ENCODE data around the gene TRPM6.

The TRPM6 gene

GRCh38 chr9:74846766-74847165 is 41.0 kb downstream of the TRPM6 start:
- H2AFZ ChIP-seq (ENCODE audit: low read length), result no peak overlapping the region
- H3K27ac ChIP-seq (ENCODE audit: low read length), result no peak overlapping the region
- no peaks in the 10 kb centered on the region for H3K4me1 ChIP-seq (ENCODE audit: low read length)

GRCh38 chr9:74838351-74838750 is 49.4 kb downstream of the TRPM6 start:
- Histone ChIP-seq H3K27ac (ENCODE audit: low read length) (no peak overlapping the region), H2AFZ (ENCODE audit: low read length) (no peak overlapping the region), H3K79me2 (ENCODE audit: low read length) (no peaks in the 10 kb centered on the region), H3K36me3 (replicated peaks; ENCODE audit: insufficient read depth, low read length) (no peaks in the 10 kb centered on the region), H3F3A (ENCODE audit: insufficient read depth, low read length) (no peaks in the 10 kb centered on the region), H3K27me3 (replicated peaks; ENCODE audit: insufficient read depth, low read length) (no peaks in the 10 kb centered on the region), H3K9me3 (replicated peaks; ENCODE audit: insufficient read depth, low read length) (no peaks in the 10 kb centered on the region), H3K4me3 (ENCODE audit: low read length) (no peak overlapping the region), H4K20me1 (ENCODE audit: insufficient read depth, low read length) (no peaks in the 10 kb centered on the region), H3K4me2 (ENCODE audit: low read depth, low read length) (no peak overlapping the region), H3K9ac (ENCODE audit: low read length) (no peak overlapping the region), H3K4me1 (ENCODE audit: low read length) (no peaks in the 10 kb centered on the region), H3K9me2 (replicated peaks; ENCODE audit: insufficient read depth, low read length) (no peaks in the 10 kb centered on the region)
- TF ChIP-seq EZH2phosphoT487 (IDR thresholded peaks at IDR 0.05; ENCODE audit: low read length), result no peak
- no peak for DNase-seq

More at GRCh38 chr9:74846766-74847165, 41.0 kb downstream of the TRPM6 start:
- Histone ChIP-seq H3K36me3 (replicated peaks; ENCODE audit: insufficient read depth, low read length) (no peaks in the 10 kb centered on the region), H3K4me3 (ENCODE audit: low read length) (no peak overlapping the region), H3K9ac (ENCODE audit: low read length) (no peak overlapping the region), H3K9me2 (replicated peaks; ENCODE audit: insufficient read depth, low read length) (no peaks in the 10 kb centered on the region), H3K79me2 (ENCODE audit: low read length) (no peaks in the 10 kb centered on the region), H3K27me3 (replicated peaks; ENCODE audit: insufficient read depth, low read length) (no peaks in the 10 kb centered on the region), H3F3A (ENCODE audit: insufficient read depth, low read length) (no peaks in the 10 kb centered on the region), H3K4me2 (ENCODE audit: low read depth, low read length) (no peak overlapping the region), H4K20me1 (ENCODE audit: insufficient read depth, low read length) (no peaks in the 10 kb centered on the region), H3K9me3 (replicated peaks; ENCODE audit: insufficient read depth, low read length) (no peaks in the 10 kb centered on the region)
- DNase-seq, result no peak
- TF ChIP-seq CTCF (IDR thresholded peaks at IDR 0.05; ENCODE audit: low read length), result no peak
- no peak for TF ChIP-seq EZH2phosphoT487 (IDR thresholded peaks at IDR 0.05; ENCODE audit: low read length)
- TF ChIP-seq EZH2 (optimal IDR thresholded peaks at IDR 0.05; ENCODE audit: low read depth, low read length), result no peak

- Histone ChIP-seq H3K36me3 (replicated peaks; ENCODE audit: insufficient read depth, low read length) (no peaks in the 10 kb centered on the region), H3K27ac (ENCODE audit: low read length) (no peak overlapping the region), H4K20me1 (ENCODE audit: insufficient read depth, low read length) (no peaks in the 10 kb centered on the region), H3F3A (ENCODE audit: insufficient read depth, low read length) (no peaks in the 10 kb centered on the region), H3K79me2 (ENCODE audit: low read length) (no peaks in the 10 kb centered on the region), H3K27me3 (replicated peaks; ENCODE audit: insufficient read depth, low read length) (no peaks in the 10 kb centered on the region), H2AFZ (ENCODE audit: low read length) (no peak overlapping the region), H3K4me2 (ENCODE audit: low read depth, low read length) (no peak overlapping the region), H3K9me2 (replicated peaks; ENCODE audit: insufficient read depth, low read length) (no peaks in the 10 kb centered on the region), H3K9ac (ENCODE audit: low read length) (no peak overlapping the region), H3K9me3 (replicated peaks; ENCODE audit: insufficient read depth, low read length) (no peaks in the 10 kb centered on the region), H3K4me3 (ENCODE audit: low read length) (no peak overlapping the region), H3K4me1 (ENCODE audit: low read length) (no peaks in the 10 kb centered on the region)
- TF ChIP-seq EZH2 (optimal IDR thresholded peaks at IDR 0.05; ENCODE audit: low read depth, low read length) (no peak), EZH2phosphoT487 (IDR thresholded peaks at IDR 0.05; ENCODE audit: low read length) (no peak), CTCF (IDR thresholded peaks at IDR 0.05; ENCODE audit: low read length) (no peak)
- no peak for DNase-seq
Measured at GRCh38 chr9:74824654-74825053, 63.1 kb downstream of the TRPM6 start.

GRCh38 chr9:74821636-74822035 is 66.1 kb downstream of the TRPM6 start:
- no peak for DNase-seq
- Histone ChIP-seq H3K4me2 (ENCODE audit: low read depth, low read length) (no peak overlapping the region), H3K9me3 (replicated peaks; ENCODE audit: insufficient read depth, low read length) (no peaks in the 10 kb centered on the region)

More at GRCh38 chr9:74821636-74822035, 66.1 kb downstream of the TRPM6 start:
- H2AFZ ChIP-seq (ENCODE audit: low read length), result no peak overlapping the region
- H3K36me3 ChIP-seq (replicated peaks; ENCODE audit: insufficient read depth, low read length), result no peaks in the 10 kb centered on the region
- TF ChIP-seq CTCF (IDR thresholded peaks at IDR 0.05; ENCODE audit: low read length) (no peak), EZH2 (optimal IDR thresholded peaks at IDR 0.05; ENCODE audit: low read depth, low read length) (no peak), EZH2phosphoT487 (IDR thresholded peaks at IDR 0.05; ENCODE audit: low read length) (no peak)
- no peaks in the 10 kb centered on the region for H4K20me1 ChIP-seq (ENCODE audit: insufficient read depth, low read length)
- H3K9ac ChIP-seq (ENCODE audit: low read length), result no peak overlapping the region
- H3K79me2 ChIP-seq (ENCODE audit: low read length), result no peaks in the 10 kb centered on the region
- H3K4me3 ChIP-seq (ENCODE audit: low read length), result no peak overlapping the region
- no peak overlapping the region for H3K27ac ChIP-seq (ENCODE audit: low read length)
- no peaks in the 10 kb centered on the region for H3K4me1 ChIP-seq (ENCODE audit: low read length)
- no peaks in the 10 kb centered on the region for H3K27me3 ChIP-seq (replicated peaks; ENCODE audit: insufficient read depth, low read length)
- H3K9me2 ChIP-seq (replicated peaks; ENCODE audit: insufficient read depth, low read length), result no peaks in the 10 kb centered on the region
- no peaks in the 10 kb centered on the region for H3F3A ChIP-seq (ENCODE audit: insufficient read depth, low read length)
